Measurements from ENCODE around the gene SLC35D1.

DNA sequence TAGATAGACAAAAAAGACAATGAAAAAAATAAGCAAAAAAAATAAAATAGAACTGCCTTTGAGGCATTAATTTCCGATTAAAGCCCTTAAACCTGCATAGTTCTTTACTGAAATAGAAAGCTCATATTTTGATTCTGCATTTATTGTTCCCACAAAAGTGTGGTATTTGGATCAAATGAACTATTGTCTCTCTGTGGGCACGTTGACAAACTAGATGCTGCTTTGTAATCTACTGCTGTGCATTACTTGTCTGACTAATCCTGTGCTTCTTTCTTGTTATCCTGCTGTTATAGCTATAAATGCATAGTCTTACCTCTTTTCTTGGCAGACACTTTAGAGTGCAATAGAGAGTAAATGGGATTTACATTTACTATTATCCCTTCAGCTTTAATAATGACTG is 31.4 kb upstream of the SLC35D1 start:
- TF ChIP-seq ELF4 (IDR thresholded peaks at IDR 0.05) (no peak), SP1 (IDR thresholded peaks at IDR 0.05) (no peak), HDGF (IDR thresholded peaks at IDR 0.05; ENCODE audit: borderline replicate concordance) (no peak), NFRKB (IDR thresholded peaks at IDR 0.05) (no peak), TARDBP (IDR thresholded peaks at IDR 0.05) (no peak), LEF1 (IDR thresholded peaks at IDR 0.05; ENCODE audit: borderline replicate concordance) (no peak), BHLHE40 (IDR thresholded peaks at IDR 0.05; ENCODE audit: borderline replicate concordance) (no peak), ZNF384 (IDR thresholded peaks at IDR 0.05) (no peak), FOXK2 (IDR thresholded peaks at IDR 0.05) (no peak)
- TF ChIP-seq, protein P1, sequence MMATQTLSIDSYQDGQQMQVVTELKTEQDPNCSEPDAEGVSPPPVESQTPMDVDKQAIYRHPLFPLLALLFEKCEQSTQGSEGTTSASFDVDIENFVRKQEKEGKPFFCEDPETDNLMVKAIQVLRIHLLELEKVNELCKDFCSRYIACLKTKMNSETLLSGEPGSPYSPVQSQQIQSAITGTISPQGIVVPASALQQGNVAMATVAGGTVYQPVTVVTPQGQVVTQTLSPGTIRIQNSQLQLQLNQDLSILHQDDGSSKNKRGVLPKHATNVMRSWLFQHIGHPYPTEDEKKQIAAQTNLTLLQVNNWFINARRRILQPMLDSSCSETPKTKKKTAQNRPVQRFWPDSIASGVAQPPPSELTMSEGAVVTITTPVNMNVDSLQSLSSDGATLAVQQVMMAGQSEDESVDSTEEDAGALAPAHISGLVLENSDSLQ (IDR thresholded peaks at IDR 0.05) = no peak
